Esophagus squamous epithelium (tissue), 4 donors: ENCODE results near the gene ATP10A.

ENCODE experiments used
- CTCF ChIP-seq, 6 experiments: fragments of 450-650 bp in 4 of 6; fragments of 200-600 bp in 2 of 6; sonication (generic) in 2 of 6; IDR thresholded peaks; one replicate each; pipeline ENCODE4 v1.5.1; 2016 to 2019; ENCODE audit warnings: antibody characterized with exemption in 6 of 6, mild to moderate bottlenecking in 4 of 6, moderate library complexity in 4 of 6
- POLR2A ChIP-seq, 4 donors: fragments of 450-650 bp; IDR thresholded peaks; one replicate each; pipeline ENCODE4 v1.6.1; 2017; ENCODE audit warnings: antibody characterized with exemption in 4 of 4, mild to moderate bottlenecking in 4 of 4, moderate library complexity in 3 of 4

GRCh38 chr15:25789211-25789610 is 73.9 kb downstream of the ATP10A start:
- no peak for TF ChIP-seq CTCF (IDR thresholded peaks at IDR 0.05)
- TF ChIP-seq POLR2A (IDR thresholded peaks at IDR 0.05): no peak
